Activated naive CD4-positive, alpha-beta T cell treated with anti-CD3 and anti-CD28 coated beads, Interleukin-2, amount 50 U/mL, for 16 hours (primary cell): ENCODE results near the gene LEMD3.

Source experiments
- DNase-seq: peaks from one replicate; pipeline ENCODE4 v3.0.0-alpha.2; 2020

Gene LEMD3

GRCh38 chr12:65208964-65209654, 39.7 kb downstream of the LEMD3 start:
- no peak for DNase-seq

- DNase-seq: no peak
Observed at GRCh38 chr12:65209655-65210043, 40.3 kb downstream of the LEMD3 start.

DNA sequence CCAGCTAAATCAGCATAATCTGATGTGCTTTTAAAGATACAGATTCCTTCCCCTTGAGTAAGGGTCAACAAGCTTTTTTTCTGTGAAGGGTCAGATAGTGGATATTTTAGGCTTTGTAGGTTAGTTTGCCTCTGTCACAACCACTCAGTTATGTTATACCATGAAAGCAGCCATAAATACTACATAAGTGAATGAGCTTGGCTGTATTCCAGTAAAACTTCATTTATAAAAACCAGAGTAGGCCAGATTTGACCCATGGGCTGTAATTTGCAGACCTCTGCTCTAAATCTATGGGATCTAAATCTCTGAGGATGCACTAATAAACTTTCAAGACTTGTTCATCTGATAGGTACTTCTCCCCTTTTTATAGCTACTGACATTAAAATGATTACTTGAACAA, 47.7 kb downstream of the LEMD3 start:
- no peak for DNase-seq

DNA sequence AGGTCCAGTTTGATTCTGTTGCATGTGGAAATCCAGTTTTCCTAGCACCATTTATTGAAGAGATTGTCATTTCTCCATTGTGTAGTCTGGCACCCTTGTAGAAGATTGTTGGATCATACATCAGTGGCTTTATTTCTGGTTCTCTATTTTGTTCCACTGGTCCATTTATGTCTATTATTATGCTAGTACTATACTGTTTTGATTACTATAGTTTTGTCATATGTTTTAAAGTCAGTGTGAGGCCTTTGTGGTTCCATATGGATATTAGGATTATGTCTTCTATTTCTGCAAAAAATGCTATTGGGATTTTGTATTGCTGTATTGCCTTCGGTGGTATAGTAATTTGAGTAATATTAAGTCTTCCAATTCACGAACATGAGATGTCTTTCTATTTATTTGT, 51.4 kb downstream of the LEMD3 start:
- DNase-seq: no peak

DNA sequence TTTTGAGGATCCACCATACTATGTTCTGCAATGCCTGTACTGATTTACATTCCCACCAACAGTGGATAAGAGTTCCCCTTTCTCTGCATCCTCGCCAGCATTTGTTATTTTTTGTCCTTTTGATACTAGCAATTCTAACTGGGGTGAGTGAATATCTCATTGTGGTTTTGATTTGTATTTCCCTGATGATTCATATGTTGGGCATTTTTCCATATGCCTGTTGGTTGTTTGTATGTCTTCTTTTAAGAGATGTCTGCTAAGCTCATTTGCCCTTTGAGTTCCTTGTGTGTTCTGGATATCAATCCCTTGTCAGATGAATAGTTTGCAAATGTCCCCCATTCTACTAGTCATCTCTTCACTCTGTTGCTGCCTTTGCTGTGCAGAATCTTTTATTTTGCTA, 60.1 kb downstream of the LEMD3 start:
- no peak for DNase-seq

GRCh38 chr12:65232476-65233077, 63.2 kb downstream of the LEMD3 start:
- DNase-seq: no peak

GRCh38 chr12:65237153-65237552, 67.8 kb downstream of the LEMD3 start:
- no peak for DNase-seq

- no peak for DNase-seq
Observed at GRCh38 chr12:65238609-65239008, 69.2 kb downstream of the LEMD3 start.

DNA sequence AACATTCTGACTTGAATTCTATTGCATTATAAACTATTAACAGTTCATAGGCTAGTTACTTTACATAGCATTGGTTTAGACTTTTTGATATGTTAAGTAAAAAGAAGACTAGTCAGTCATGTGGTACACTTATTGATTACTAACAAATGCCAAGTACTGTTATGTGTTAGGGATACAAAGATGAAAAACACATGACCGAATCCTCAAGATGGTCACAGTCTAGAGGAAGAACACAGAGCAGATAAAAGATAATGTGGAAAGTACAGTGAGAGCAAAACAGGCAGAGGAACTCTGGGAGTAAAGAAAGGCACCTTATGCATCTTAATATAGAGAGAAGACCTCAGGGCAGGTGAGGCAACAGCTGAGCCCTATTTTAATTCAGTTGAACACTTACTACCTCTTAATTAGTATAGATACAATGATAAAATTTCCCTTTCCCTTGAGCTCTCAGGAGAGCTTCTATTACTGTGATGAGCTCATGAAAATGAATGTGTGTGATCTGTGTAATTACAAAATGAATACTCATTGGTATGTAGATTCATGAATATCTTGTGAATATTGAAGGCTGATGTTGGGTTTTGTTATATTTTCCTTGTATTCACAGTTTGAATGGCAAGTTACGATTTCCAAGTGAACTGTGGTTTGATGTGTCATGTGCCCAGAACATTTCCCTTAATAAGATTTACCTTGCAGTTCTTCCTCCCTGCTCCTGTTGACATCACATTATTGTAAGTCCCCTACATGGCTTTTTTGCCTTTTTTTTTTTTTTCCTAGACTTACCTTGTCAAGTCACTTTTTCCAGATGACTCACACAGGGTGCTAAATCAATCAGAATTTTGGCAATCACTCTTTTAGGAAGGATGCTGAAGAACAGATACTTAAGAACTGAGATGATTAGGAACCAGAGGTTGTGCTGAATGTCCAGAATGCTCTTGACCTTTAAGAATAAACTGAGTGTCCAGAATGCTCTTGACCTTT, 79.6 kb downstream of the LEMD3 start:
- no peak for DNase-seq

DNA sequence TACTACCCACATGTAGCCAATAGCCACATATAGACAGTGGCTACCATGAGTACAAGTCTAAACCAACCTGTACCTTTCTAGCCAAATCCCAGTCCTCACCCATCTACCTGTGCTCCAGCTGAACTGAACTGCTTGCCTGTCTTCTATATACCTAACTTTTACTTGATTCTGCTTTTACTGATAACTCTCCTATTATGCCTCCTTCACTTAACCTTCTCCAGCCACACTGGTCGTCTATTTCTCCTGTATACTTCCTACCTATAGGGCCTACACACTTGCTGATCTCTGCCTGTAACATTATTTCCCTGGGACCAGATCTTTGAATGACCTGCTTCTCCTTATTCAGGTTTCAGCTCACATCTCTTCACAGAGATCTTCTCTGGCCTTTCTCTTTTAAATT, 83.1 kb downstream of the LEMD3 start:
- DNase-seq: no peak

DNA sequence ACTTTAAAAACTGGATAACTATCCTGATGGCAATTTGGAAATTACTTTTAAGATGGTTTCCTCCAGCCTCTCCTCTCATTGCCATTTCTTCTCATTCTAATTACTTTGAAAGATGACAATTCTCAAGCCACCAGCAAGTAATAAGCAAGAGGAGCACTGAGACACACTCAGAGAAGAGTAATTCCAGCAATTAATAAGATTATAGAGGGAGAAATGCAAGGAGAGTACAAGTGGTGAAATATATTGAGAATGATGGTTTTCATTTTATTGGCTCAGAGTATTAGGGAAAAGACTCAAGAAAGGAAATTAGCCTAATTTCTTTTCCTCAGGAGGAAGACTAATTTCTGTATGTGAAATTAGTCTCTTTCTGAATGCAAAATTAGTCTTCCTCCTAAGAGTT, 88.6 kb downstream of the LEMD3 start:
- DNase-seq: no peak

DNA sequence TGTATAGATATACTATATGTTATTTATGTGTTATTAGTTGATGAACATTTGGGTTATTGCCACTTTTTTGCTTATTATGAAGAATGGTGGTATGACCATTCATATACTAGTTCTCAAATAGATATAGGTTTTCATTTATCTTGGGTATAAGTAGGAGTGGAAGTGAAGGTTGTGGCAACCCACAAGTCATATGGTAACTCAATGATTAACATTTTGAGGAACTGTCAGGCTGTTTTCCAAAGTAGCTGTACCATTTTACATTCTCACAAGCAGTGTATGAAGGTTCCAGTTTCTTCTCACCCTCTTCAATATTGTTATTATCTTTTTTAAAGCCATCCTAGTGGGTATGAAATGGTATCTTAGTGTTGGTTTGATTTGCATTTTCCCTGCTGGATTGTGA, 90.1 kb downstream of the LEMD3 start:
- DNase-seq: no peak

DNA sequence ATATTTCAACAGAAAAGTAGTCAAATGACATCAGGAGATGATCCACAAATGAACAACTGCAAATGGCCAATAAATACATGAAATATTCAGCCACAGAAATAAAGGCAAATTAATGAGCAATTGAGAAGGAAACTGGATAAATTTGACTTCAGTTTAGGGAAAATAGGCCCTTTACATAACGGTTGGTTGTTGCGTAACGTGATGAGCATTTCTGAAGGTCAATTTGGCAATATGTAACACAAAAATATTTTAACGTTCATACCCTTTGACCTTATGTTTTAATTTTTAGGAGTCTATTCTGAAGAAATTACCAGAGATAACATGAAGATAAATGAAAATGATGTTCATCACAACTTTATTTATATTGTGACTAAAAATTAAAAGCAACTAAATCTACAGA, 94.4 kb downstream of the LEMD3 start:
- no peak for DNase-seq

DNA sequence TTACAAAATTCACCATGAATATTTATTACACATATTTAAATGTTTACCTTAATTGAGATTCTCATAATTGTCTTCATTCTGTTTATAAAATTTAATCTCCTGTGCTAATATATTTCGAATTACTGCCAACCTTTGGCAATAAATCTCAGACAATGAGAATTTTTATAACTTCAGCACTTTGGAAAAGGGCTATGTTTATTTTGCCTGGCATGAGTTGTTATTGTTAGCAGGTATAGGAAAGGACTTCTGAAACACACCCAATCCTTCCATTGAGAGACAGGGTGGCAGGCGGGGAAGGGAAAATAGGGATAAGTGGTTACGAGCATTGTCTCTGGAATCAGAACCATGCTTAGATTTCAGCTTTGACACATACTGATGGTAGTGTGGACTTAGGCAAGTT, 97.0 kb downstream of the LEMD3 start:
- no peak for DNase-seq

GRCh38 chr12:65269603-65270002, 100.2 kb downstream of the LEMD3 start:
- DNase-seq: no peak

GRCh38 chr12:65274602-65275272, 105.4 kb downstream of the LEMD3 start:
- no peak for DNase-seq

DNA sequence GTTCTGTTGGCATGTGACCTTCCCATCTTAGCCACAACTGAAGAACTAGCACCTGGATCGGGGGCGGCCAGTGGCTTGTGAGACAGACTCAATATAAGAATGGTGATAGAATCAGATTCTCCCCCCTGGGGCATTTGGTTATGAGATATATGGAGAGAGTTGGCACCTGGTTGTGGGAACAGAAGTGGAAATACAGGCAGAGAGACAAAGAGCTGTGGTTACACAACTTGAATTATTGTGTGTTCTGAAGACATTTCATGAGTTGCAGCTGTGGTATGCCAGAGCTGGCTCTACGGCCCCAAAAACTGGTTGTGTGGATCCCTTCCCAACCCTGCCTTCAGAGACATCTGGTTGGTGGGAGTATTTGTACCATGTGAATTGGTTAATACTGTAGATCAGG, 106.2 kb downstream of the LEMD3 start:
- no peak for DNase-seq

- DNase-seq: no peak
Observed at GRCh38 chr12:65276916-65277530, 107.6 kb downstream of the LEMD3 start.

- no peak for DNase-seq
Observed at GRCh38 chr12:65277994-65278575, 108.7 kb downstream of the LEMD3 start.

DNA sequence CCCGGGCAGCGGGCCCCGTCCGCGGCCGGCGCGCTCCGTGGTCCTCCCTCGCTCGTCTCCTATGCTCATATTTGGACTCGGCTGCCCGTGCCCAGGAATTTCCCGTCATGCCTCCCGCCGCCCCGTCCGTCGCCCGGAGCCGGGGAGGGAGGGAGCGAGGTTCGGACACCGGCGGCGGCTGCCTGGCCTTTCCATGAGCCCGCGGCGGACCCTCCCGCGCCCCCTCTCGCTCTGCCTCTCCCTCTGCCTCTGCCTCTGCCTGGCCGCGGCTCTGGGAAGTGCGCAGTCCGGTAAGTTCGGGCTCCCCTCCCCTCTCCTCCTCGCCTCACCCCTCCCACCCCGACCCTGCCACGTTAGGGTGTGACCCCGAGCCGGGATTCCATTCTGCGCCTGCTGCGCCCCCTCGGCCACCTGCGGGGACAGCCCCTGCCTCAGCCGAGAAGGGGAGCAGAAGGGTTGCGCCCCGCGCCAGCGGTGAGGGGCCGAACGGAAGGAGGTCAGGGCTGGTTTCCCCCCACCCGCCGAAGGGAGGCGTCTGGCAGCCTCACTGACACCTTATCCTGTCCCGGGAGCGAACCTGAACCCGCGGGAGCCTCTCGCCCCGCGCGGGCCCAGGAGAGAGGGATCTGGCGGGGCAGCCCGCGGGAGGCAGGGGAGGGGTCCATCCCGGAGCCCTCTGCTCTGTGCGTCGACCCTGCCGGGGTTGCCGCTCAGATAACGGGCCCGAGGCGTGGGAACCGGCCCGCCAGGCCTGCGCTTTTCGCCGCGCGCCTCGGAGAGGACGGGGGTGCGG, 109.4 kb downstream of the LEMD3 start, which contains the start of gene MSRB3:
TSS of gene MSRB3 (plus strand) at position 108 of the 793 bp plus-strand sequence. CDS start 29,897 bp downstream, outside the sequence.
- peak; percentile 25 for DNase-seq

DNA sequence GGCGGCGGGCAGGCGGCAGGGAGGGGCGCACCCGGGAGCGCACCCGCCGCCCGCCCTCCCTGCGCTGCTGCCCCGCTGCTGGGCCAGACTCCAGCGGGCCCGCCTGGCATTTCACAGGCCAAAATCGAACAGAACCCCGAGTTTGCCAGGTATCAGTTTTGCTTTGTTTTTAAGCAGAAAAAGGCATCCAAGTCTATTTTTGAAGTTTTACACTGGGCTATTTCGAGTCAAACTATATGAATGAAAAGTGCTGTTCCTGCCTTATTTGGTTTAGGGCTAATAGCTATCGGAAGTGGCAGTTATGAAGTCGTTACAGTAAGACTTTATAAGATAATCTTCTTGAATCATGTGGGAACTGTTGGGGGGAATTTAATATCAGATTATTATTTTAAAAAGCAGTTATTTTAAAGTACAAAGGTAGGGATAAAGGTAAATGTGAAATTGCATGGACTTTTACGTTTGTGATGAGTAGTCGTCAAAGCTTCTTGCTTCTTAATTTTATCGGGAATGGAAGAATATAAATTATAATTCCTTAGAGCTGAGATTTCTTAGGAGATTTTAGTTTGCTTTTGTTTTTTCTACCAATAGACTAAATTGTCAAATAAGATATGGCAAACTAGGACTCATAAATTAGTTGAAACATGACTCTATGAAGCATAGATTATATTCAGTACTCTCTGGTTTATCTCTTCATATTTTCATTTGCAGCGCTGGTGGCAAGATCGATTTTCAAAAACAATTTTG, 110.2 kb downstream of the LEMD3 start:
- DNase-seq: no peak
